GM19238 (cell line): ENCODE measurements around the gene SLC25A38.
"Not testable (repeated sequence)": the region's sequence is repeated elsewhere in the genome, so short reads cannot be mapped to it uniquely, and the experiment has no call there.

Experiments
- DNase-seq: peaks from one replicate; pipeline ENCODE4 v3.0.0; 2011; ENCODE audit warnings: low spot score; ENCODE audit not compliant: insufficient read length

SLC25A38 gene

GRCh38 chr3:39383045-39383880, at the start of gene SLC25A38:
Gene SLC25A38, plus strand, starts transcription at chr3:39383370. Its CDS starts 355 bp downstream, at chr3:39383725.
- DNase-seq = peak; percentile 72

- DNase-seq = no peak
Observed at GRCh38 chr3:39333607-39334006, 49.6 kb upstream of the SLC25A38 start.

- no peak for DNase-seq
Observed at GRCh38 chr3:39334205-39334604, 49.0 kb upstream of the SLC25A38 start.

- no peak for DNase-seq
Observed at GRCh38 chr3:39338201-39338600, 45.0 kb upstream of the SLC25A38 start.

- no peak for DNase-seq
Observed at GRCh38 chr3:39339086-39339485, 44.1 kb upstream of the SLC25A38 start.

- DNase-seq = no peak
Observed at GRCh38 chr3:39343076-39343717, 40.0 kb upstream of the SLC25A38 start.

GRCh38 chr3:39343760-39344159, 39.4 kb upstream of the SLC25A38 start:
- DNase-seq = no peak

- DNase-seq = no peak
Observed at GRCh38 chr3:39344746-39345344, 38.3 kb upstream of the SLC25A38 start.

- DNase-seq = peak; percentile 18
Observed at GRCh38 chr3:39346785-39347585, 36.2 kb upstream of the SLC25A38 start.

GRCh38 chr3:39347586-39347876, 35.6 kb upstream of the SLC25A38 start:
- DNase-seq = no peak

GRCh38 chr3:39349080-39349479, 34.1 kb upstream of the SLC25A38 start:
- DNase-seq = no peak

- no peak for DNase-seq
Observed at GRCh38 chr3:39350714-39351113, 32.5 kb upstream of the SLC25A38 start.

- DNase-seq = not testable (repeated sequence)
Observed at GRCh38 chr3:39351134-39351533, 32.0 kb upstream of the SLC25A38 start.

GRCh38 chr3:39353168-39353927, 29.8 kb upstream of the SLC25A38 start:
- not testable (repeated sequence) for DNase-seq

- DNase-seq = no peak
Observed at GRCh38 chr3:39358333-39358732, 24.8 kb upstream of the SLC25A38 start.

- DNase-seq = no peak
Observed at GRCh38 chr3:39361252-39361927, 21.8 kb upstream of the SLC25A38 start.

- DNase-seq = no peak
Observed at GRCh38 chr3:39362192-39362591, 21.0 kb upstream of the SLC25A38 start.

- DNase-seq = no peak
Observed at GRCh38 chr3:39362812-39363211, 20.4 kb upstream of the SLC25A38 start.

GRCh38 chr3:39370450-39370849, 12.7 kb upstream of the SLC25A38 start:
- DNase-seq = not testable (repeated sequence)

- DNase-seq = no peak
Observed at GRCh38 chr3:39372833-39373232, 10.3 kb upstream of the SLC25A38 start.
